ENCODE results near the gene COX5A.
A peak's percentile ranks its signal among the peaks of the same experiment; 100 is the strongest.

The COX5A gene

DNA sequence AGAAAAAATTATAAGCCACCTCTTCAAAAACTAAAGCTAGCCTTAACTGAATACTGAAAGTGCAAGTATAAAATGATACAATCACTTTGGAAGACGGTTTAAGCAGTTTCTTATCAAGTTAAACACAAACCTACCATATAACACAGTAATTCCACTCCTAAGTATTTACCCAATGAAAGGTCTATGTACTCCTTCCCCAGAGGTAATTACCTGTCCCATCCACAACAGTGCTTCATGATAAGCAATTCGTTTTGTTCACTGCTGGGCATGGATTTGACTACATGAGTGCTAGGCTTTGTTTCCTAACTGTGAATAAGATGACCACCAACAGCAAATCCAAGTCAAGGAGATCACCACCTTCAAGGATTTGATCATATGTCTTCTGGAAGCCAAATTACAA is 4.3 kb downstream of the COX5A start:
- peak overlapping the region; percentile 83 for H3K4me2 ChIP-seq (ENCODE audit: low read depth, low read length, poor library complexity, severe bottlenecking)
- peaks cover 4% of the 10 kb centered on the region for H3K27me3 ChIP-seq (ENCODE audit: insufficient read depth, low read length, poor library complexity, severe bottlenecking)
- H3K79me2 ChIP-seq (ENCODE audit: insufficient read depth, low read length) = peaks cover 89% of the 10 kb centered on the region
- peaks cover 26% of the 10 kb centered on the region; the same call in 1 of the 2 replicates for H3K36me3 ChIP-seq (ENCODE audit: insufficient read depth, low read length)
- peak overlapping the region; percentile 98 for H3K4me3 ChIP-seq (ENCODE audit: low read length, poor library complexity, severe bottlenecking)
- H3K4me1 ChIP-seq (ENCODE audit: insufficient read depth, low read length, poor library complexity, severe bottlenecking) = peaks cover 39% of the 10 kb centered on the region
- H3K9me2 ChIP-seq (replicated peaks; ENCODE audit: low read depth, low read length) = no peaks in the 10 kb centered on the region
- peak overlapping the region; percentile 21 for H3K9ac ChIP-seq (ENCODE audit: low read depth, low read length, poor library complexity, severe bottlenecking)
- H3F3A ChIP-seq (ENCODE audit: low read depth) = no peaks in the 10 kb centered on the region
- TF ChIP-seq, protein P1, sequence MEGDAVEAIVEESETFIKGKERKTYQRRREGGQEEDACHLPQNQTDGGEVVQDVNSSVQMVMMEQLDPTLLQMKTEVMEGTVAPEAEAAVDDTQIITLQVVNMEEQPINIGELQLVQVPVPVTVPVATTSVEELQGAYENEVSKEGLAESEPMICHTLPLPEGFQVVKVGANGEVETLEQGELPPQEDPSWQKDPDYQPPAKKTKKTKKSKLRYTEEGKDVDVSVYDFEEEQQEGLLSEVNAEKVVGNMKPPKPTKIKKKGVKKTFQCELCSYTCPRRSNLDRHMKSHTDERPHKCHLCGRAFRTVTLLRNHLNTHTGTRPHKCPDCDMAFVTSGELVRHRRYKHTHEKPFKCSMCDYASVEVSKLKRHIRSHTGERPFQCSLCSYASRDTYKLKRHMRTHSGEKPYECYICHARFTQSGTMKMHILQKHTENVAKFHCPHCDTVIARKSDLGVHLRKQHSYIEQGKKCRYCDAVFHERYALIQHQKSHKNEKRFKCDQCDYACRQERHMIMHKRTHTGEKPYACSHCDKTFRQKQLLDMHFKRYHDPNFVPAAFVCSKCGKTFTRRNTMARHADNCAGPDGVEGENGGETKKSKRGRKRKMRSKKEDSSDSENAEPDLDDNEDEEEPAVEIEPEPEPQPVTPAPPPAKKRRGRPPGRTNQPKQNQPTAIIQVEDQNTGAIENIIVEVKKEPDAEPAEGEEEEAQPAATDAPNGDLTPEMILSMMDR (conservative IDR thresholded peaks at IDR 0.05; ENCODE audit: low read length) = no peak
- no peak for TF ChIP-seq EZH2phosphoT487 (IDR thresholded peaks at IDR 0.05; ENCODE audit: borderline replicate concordance)
- no peak overlapping the region for H2AFZ ChIP-seq (ENCODE audit: low read length)
- H3K9me3 ChIP-seq (ENCODE audit: insufficient read depth, low read depth, low read length) = no peaks in the 10 kb centered on the region
- peaks cover 75% of the 10 kb centered on the region for H4K20me1 ChIP-seq (ENCODE audit: insufficient read depth, low read length, poor library complexity, severe bottlenecking)

- H3K79me2 ChIP-seq (ENCODE audit: insufficient read depth, low read length) = peaks cover 67% of the 10 kb centered on the region
- H4K20me1 ChIP-seq (ENCODE audit: insufficient read depth, low read length, poor library complexity, severe bottlenecking) = peaks cover 52% of the 10 kb centered on the region
Observed at GRCh38 chr15:74928771-74929198, 9.1 kb downstream of the COX5A start.

DNA sequence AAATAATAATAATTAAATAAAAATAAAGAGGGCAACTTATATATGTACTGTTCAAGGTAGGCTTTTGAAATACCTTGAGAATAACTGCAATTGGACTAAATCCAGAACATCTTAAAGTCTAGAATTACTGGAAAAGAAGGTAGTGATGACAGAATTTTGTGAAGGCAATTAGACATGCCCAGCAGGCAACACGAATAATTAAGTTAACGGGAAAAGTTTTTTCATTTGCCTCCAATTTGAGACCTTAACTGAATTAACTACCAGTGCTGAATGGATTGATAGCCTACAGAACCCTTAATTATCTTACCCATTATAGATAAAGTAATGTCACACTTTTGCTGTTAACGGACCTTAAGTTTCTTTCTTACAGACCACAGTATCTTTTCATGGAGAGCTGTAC is 13.3 kb downstream of the COX5A start:
- no peak for TF ChIP-seq EZH2phosphoT487 (IDR thresholded peaks at IDR 0.05; ENCODE audit: borderline replicate concordance)
- TF ChIP-seq, protein P1 (conservative IDR thresholded peaks at IDR 0.05; ENCODE audit: low read length) = no peak
- Histone ChIP-seq H3K4me3 (ENCODE audit: low read length, poor library complexity, severe bottlenecking) (no peak overlapping the region), H3K4me2 (ENCODE audit: low read depth, low read length, poor library complexity, severe bottlenecking) (no peak overlapping the region), H2AFZ (ENCODE audit: low read length) (no peak overlapping the region), H3K27me3 (ENCODE audit: insufficient read depth, low read length, poor library complexity, severe bottlenecking) (no peaks in the 10 kb centered on the region), H3K9me3 (ENCODE audit: insufficient read depth, low read depth, low read length) (no peaks in the 10 kb centered on the region), H3K36me3 (ENCODE audit: insufficient read depth, low read length) (peaks cover 78% of the 10 kb centered on the region), H3K9ac (ENCODE audit: low read depth, low read length, poor library complexity, severe bottlenecking) (no peak overlapping the region), H3F3A (ENCODE audit: low read depth) (no peaks in the 10 kb centered on the region), H3K4me1 (ENCODE audit: insufficient read depth, low read length, poor library complexity, severe bottlenecking) (no peaks in the 10 kb centered on the region), H4K20me1 (ENCODE audit: insufficient read depth, low read length, poor library complexity, severe bottlenecking) (peaks cover 22% of the 10 kb centered on the region), H3K79me2 (ENCODE audit: insufficient read depth, low read length) (peaks cover 29% of the 10 kb centered on the region), H3K9me2 (replicated peaks; ENCODE audit: low read depth, low read length) (no peaks in the 10 kb centered on the region)

More at GRCh38 chr15:74928771-74929198, 9.1 kb downstream of the COX5A start:
- no peak overlapping the region for H3K4me2 ChIP-seq (ENCODE audit: low read depth, low read length, poor library complexity, severe bottlenecking)
- TF ChIP-seq, protein P1 (conservative IDR thresholded peaks at IDR 0.05; ENCODE audit: low read length) = no peak
- TF ChIP-seq EZH2phosphoT487 (IDR thresholded peaks at IDR 0.05; ENCODE audit: borderline replicate concordance) = no peak
- no peak overlapping the region for H2AFZ ChIP-seq (ENCODE audit: low read length)
- no peaks in the 10 kb centered on the region for H3K9me3 ChIP-seq (ENCODE audit: insufficient read depth, low read depth, low read length)
- H3K27me3 ChIP-seq (ENCODE audit: insufficient read depth, low read length, poor library complexity, severe bottlenecking) = no peaks in the 10 kb centered on the region
- peaks cover 55% of the 10 kb centered on the region for H3K36me3 ChIP-seq (ENCODE audit: insufficient read depth, low read length)
- H3F3A ChIP-seq (ENCODE audit: low read depth) = no peaks in the 10 kb centered on the region
- H3K9ac ChIP-seq (ENCODE audit: low read depth, low read length, poor library complexity, severe bottlenecking) = no peak overlapping the region
- peaks cover 8% of the 10 kb centered on the region for H3K4me1 ChIP-seq (ENCODE audit: insufficient read depth, low read length, poor library complexity, severe bottlenecking)
- no peak overlapping the region for H3K4me3 ChIP-seq (ENCODE audit: low read length, poor library complexity, severe bottlenecking)
- H3K9me2 ChIP-seq (replicated peaks; ENCODE audit: low read depth, low read length) = no peaks in the 10 kb centered on the region
